DMS 273 treated with DMSO at 0.1 percent for 48 hours (cell line): ENCODE measurements around the gene CBX4.

ENCODE experiments used
- DNase-seq: peaks from one replicate; lab custom pipeline; 2025; lab: John Stamatoyannopoulos, UW

The CBX4 gene

GRCh38 chr17:79839356-79840268, at the start of gene CBX4:
Gene CBX4, minus strand, starts transcription at chr17:79839440. Its CDS starts 189 bp downstream, at chr17:79839251.
- peak; percentile 80 for DNase-seq

- DNase-seq: no peak
Measured at GRCh38 chr17:79888009-79888540, 48.8 kb upstream of the CBX4 start.

- no peak for DNase-seq
Measured at GRCh38 chr17:79887451-79887991, 48.3 kb upstream of the CBX4 start.

- DNase-seq: no peak
Measured at GRCh38 chr17:79883202-79883601, 44.0 kb upstream of the CBX4 start.

- no peak for DNase-seq
Measured at GRCh38 chr17:79878329-79878947, 39.2 kb upstream of the CBX4 start.

- DNase-seq: no peak
Measured at GRCh38 chr17:79877041-79877440, 37.8 kb upstream of the CBX4 start.

- DNase-seq: no peak
Measured at GRCh38 chr17:79875511-79875910, 36.3 kb upstream of the CBX4 start.

GRCh38 chr17:79874329-79874981, 35.2 kb upstream of the CBX4 start:
- peak; percentile 14 for DNase-seq

- no peak for DNase-seq
Measured at GRCh38 chr17:79873583-79873982, 34.3 kb upstream of the CBX4 start.

GRCh38 chr17:79872762-79873161, 33.5 kb upstream of the CBX4 start:
- DNase-seq: no peak

GRCh38 chr17:79871131-79871530, 31.9 kb upstream of the CBX4 start:
- DNase-seq: no peak

GRCh38 chr17:79870540-79870939, 31.3 kb upstream of the CBX4 start:
- DNase-seq: no peak

GRCh38 chr17:79866791-79867518, 27.7 kb upstream of the CBX4 start:
- no peak for DNase-seq

- DNase-seq: no peak
Measured at GRCh38 chr17:79865351-79866210, 26.3 kb upstream of the CBX4 start.

- no peak for DNase-seq
Measured at GRCh38 chr17:79864617-79865250, 25.5 kb upstream of the CBX4 start.

- DNase-seq: no peak
Measured at GRCh38 chr17:79864147-79864546, 24.9 kb upstream of the CBX4 start.

- DNase-seq: no peak
Measured at GRCh38 chr17:79862771-79863440, 23.7 kb upstream of the CBX4 start.

GRCh38 chr17:79862238-79862637, 23.0 kb upstream of the CBX4 start:
- no peak for DNase-seq

GRCh38 chr17:79861413-79862216, 22.4 kb upstream of the CBX4 start:
- DNase-seq: no peak
